ENCODE measurements around the gene SFT2D1. TPM values are rescaled to one million over a fixed set of nuclear protein-coding genes. Genes with fewer than 3 reads are reported as not detected.

SFT2D1 gene
- total and polyA plus RNA-seq, 2 of the 4 experiments (the other 2 are of a cell fraction), result 10.2 to 45.8 TPM

DNA sequence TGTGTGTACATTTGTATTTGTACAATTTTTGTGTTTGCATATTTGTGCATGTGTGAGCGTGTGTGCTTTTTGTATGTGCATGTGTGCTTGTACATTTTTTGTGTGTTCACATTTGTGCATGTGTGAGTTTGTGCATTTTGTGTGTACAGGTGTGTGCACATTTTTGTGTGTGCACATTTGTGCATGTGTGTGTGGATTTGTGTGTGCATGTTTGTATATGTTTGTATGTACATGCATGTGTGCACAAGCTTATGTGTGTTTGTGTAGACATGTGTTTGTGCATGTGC is 63.0 kb downstream of the SFT2D1 start:
- no peaks in the 10 kb centered on the region for H3K9me1 ChIP-seq (ENCODE audit: insufficient read depth, low read length)
- no peak for TF ChIP-seq POLR2A (IDR thresholded peaks at IDR 0.05; ENCODE audit: low read depth, low read length)
- H3K4ac ChIP-seq (ENCODE audit: low read depth, low read length), result no peak overlapping the region
- 50% methylated on average over 1 of the region's 1 CpG; no CpG with 5 or more reads in 1 of the 2 experiments for WGBS, 2 experiments (ENCODE audit: extremely low coverage in 2 of 2, insufficient read length in 1 of 2)
- H2BK20ac ChIP-seq (ENCODE audit: low read depth, low read length), result no peak overlapping the region
- H3K27me3 ChIP-seq (ENCODE audit: control insufficient read depth, insufficient read depth, low read length), result peaks cover 19% of the 10 kb centered on the region
- in situ Hi-C loops (cut with MboI; ENCODE audit: low sequenced_read_pairs) (loop anchor here (5.0 kb wide), 1 partner anchor 118 kb away; no protein-coding TSS in a partner anchor), intact Hi-C loops (cut with micrococcal nuclease) (loop anchor here (5.0 kb wide), 1 partner anchor 103 kb away; the partner anchor contains the start of gene MPC1), dilution Hi-C loops (cut with HindIII; ENCODE audit: low sequenced_read_pairs, unreplicated experiment) (no loop called here)
- DNase-seq (no peak), ATAC-seq (ENCODE audit: low read depth) (no peak)
- no peak overlapping the region for H2AK5ac ChIP-seq (ENCODE audit: low read depth, low read length)
- H3K14ac ChIP-seq (replicated peaks; ENCODE audit: low read depth, low read length), result no peak overlapping the region
- no peak overlapping the region for H3K18ac ChIP-seq (ENCODE audit: low read depth, low read length)
- H3K9ac ChIP-seq (ENCODE audit: low read depth, low read length), result no peak overlapping the region
- no peak overlapping the region for H3K4me3 ChIP-seq (ENCODE audit: insufficient read depth, low read depth, low read length)
- H3K27ac ChIP-seq (ENCODE audit: insufficient read depth, low read length), result no peak overlapping the region
- no peaks in the 10 kb centered on the region for H3K79me1 ChIP-seq (ENCODE audit: low read depth in 1 of 2, low read length in 2 of 2)
- ChIA-PET CTCF (no interaction called here), POLR2A (ENCODE audit: unreplicated experiment) (no interaction called here)
- peak overlapping the region; percentile 3 for H2AFZ ChIP-seq (replicated peaks; ENCODE audit: low read length, poor library complexity)
- H3K23ac ChIP-seq (ENCODE audit: low read depth, low read length), result no peak overlapping the region
- BruUV-seq (replicated peaks), result no TSS peak
- no peak overlapping the region for H4K5ac ChIP-seq (ENCODE audit: low read depth, low read length)
- no peak overlapping the region for H3K4me2 ChIP-seq (ENCODE audit: low read depth, low read length)
- H3K9me3 ChIP-seq (ENCODE audit: control insufficient read depth, insufficient read depth, low read length), result no peaks in the 10 kb centered on the region
- H2BK120ac ChIP-seq (ENCODE audit: low read depth, low read length), result no peak overlapping the region
- no peak overlapping the region for H4K91ac ChIP-seq (ENCODE audit: insufficient read depth, low read depth, low read length)
- no peak overlapping the region for H2BK5ac ChIP-seq (ENCODE audit: low read depth, low read length, poor library complexity, severe bottlenecking)
- no peaks in the 10 kb centered on the region for H4K20me1 ChIP-seq (ENCODE audit: insufficient read depth, low read length)
- H2AK9ac ChIP-seq (replicated peaks; ENCODE audit: low read depth, low read length, poor library complexity), result no peak overlapping the region
- H4K8ac ChIP-seq (ENCODE audit: low read depth in 2 of 2, low read length in 2 of 2), result no peak overlapping the region
- H3K4me1 ChIP-seq (ENCODE audit: control insufficient read depth, insufficient read depth, low read length), result no peaks in the 10 kb centered on the region
- no peak overlapping the region for H2BK15ac ChIP-seq (ENCODE audit: low read depth, low read length)
- H3K36me3 ChIP-seq (ENCODE audit: control insufficient read depth, insufficient read depth, low read length), result no peaks in the 10 kb centered on the region
- no peak overlapping the region for H3K56ac ChIP-seq (ENCODE audit: extremely low read depth, insufficient read depth, low read length)
